Lower leg skin (tissue), 4 donors: ENCODE measurements around the gene CNDP2. TPM values are rescaled to one million over a fixed set of nuclear protein-coding genes. Genes with fewer than 3 reads are reported as not detected.
A peak's percentile ranks its signal among the peaks of the same experiment; 100 is the strongest.

Source experiments
- DNase-seq, 2 donors: peaks; one replicate each; pipeline ENCODE4 v3.0.0-alpha.2; 2019; ENCODE audit warnings: low spot score in 2 of 2
- H3K4me3 ChIP-seq: fragments of 200-600 bp; sonication (generic); 2 replicates; pipeline ENCODE4 v1.5.1; 2017; ENCODE audit warnings: mild to moderate bottlenecking, low read depth; ENCODE audit not compliant: poor library complexity, severe bottlenecking
- CTCF ChIP-seq, 3 donors: fragments of 450-650 bp; IDR thresholded peaks; one replicate each; pipeline ENCODE4 v1.5.1; 2016; ENCODE audit warnings: antibody characterized with exemption in 3 of 3, mild to moderate bottlenecking in 3 of 3, moderate library complexity in 2 of 3
- POLR2A ChIP-seq, 2 donors: fragments of 450-650 bp; IDR thresholded peaks; one replicate each; pipeline ENCODE4 v1.6.1; 2016 to 2017; ENCODE audit warnings: antibody characterized with exemption in 2 of 2, mild to moderate bottlenecking in 1 of 2, moderate library complexity in 1 of 2
- WGBS, 2 donors: methylation state at CpG; one replicate each; pipeline ENCODE4 v1.1.5; 2018; 5-methylcytosine and 5-hydroxymethylcytosine counted together
- intact Hi-C: fragments of 100-400 bp; cut with DNase I; formaldehyde crosslinking; loops from one replicate; pipeline ENCODE4 v1.15.0; 2023; ENCODE audit warnings: low total_unique reads
- total RNA-seq, 4 donors: library from RNA; depleted of rRNA; stranded (reverse); fragments of >200 nt; gene quantifications; one replicate each; pipeline ENCODE4 v1.1.0, GENCODE V29; 2016

CNDP2 gene
- total RNA-seq, 4 donors from 2014 or later: 56.0 to 78.2 (median 73.0) TPM

- intact Hi-C loops: no loop called here
- no peak for DNase-seq
- no peak for TF ChIP-seq POLR2A (IDR thresholded peaks at IDR 0.05)
- TF ChIP-seq CTCF (IDR thresholded peaks at IDR 0.05): no peak
- H3K4me3 ChIP-seq: no peak overlapping the region
- 71 to 72% methylated on average over 18 to 20 of the region's 20 CpGs for WGBS, 2 donors
Observed at GRCh38 chr18:74540652-74541421, 44.7 kb downstream of the CNDP2 start.

- WGBS, 2 donors: 79 to 81% methylated on average over 15 of the region's 15 CpGs
- H3K4me3 ChIP-seq: no peak overlapping the region
- peak in 1 of 2 donors; percentile 82 for DNase-seq
- TF ChIP-seq CTCF (IDR thresholded peaks at IDR 0.05): no peak
- TF ChIP-seq POLR2A (IDR thresholded peaks at IDR 0.05): no peak
- intact Hi-C loops: no loop called here
Observed at GRCh38 chr18:74541703-74542555, 45.8 kb downstream of the CNDP2 start.

GRCh38 chr18:74544898-74545297 lies 48.7 kb downstream of the CNDP2 start:
- peak in 1 of 2 donors; percentile 68 for DNase-seq
- 59% methylated on average over 8 of the region's 8 CpGs for WGBS, 2 donors
- intact Hi-C loops: no loop called here
- TF ChIP-seq POLR2A (IDR thresholded peaks at IDR 0.05) (no peak), CTCF (IDR thresholded peaks at IDR 0.05) (no peak)
- no peak overlapping the region for H3K4me3 ChIP-seq

- intact Hi-C loops: no loop called here
- DNase-seq: no peak
- WGBS, 2 donors: 92% methylated on average over 11 of the region's 11 CpGs
- TF ChIP-seq CTCF (IDR thresholded peaks at IDR 0.05): no peak
- TF ChIP-seq POLR2A (IDR thresholded peaks at IDR 0.05): no peak
- no peak overlapping the region for H3K4me3 ChIP-seq
Observed at GRCh38 chr18:74546007-74546406, 49.8 kb downstream of the CNDP2 start.

GRCh38 chr18:74546751-74547530 lies 50.8 kb downstream of the CNDP2 start:
- DNase-seq: peak in 1 of 2 donors; percentile 80
- TF ChIP-seq POLR2A (IDR thresholded peaks at IDR 0.05): no peak
- no peak for TF ChIP-seq CTCF (IDR thresholded peaks at IDR 0.05)
- 22 to 30% methylated on average over 9 of the region's 9 CpGs for WGBS, 2 donors
- H3K4me3 ChIP-seq: no peak overlapping the region
- intact Hi-C loops: no loop called here
